HTR-8/SVneo (cell line): ENCODE data around the gene MYG1.
A peak's percentile ranks its signal among the peaks of the same experiment; 100 is the strongest.

Experiments
- DNase-seq: peaks from one replicate; pipeline ENCODE4 v3.0.0; 2011; ENCODE audit warnings: low spot score, mixed read lengths; ENCODE audit not compliant: insufficient read length
- FAIRE-seq: peaks from 2 replicates; lab custom pipeline; 2011; peaks lifted over from hg19 to GRCh38; lab: Jason Lieb, UNC

MYG1 gene

DNA sequence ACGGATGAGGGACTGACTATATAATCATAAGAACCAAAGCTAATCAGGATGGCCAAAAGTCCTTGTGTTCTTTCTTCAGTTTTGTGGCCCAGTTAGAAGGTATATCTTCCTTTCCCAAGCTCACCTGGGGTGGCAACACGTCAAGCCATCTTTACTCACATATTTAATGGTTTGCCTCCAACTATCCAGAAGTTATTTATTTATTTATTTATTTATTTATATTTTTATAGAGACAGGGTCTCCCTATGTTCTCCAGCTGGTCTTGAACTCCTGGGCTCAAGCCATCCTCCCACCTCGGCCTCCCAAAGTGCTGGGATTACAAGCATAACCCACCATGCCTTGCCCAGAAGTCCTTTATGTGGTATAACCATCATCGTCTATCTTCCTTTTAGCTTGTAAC lies 48.4 kb downstream of the MYG1 start:
- DNase-seq (no peak), FAIRE-seq (no peak)

DNA sequence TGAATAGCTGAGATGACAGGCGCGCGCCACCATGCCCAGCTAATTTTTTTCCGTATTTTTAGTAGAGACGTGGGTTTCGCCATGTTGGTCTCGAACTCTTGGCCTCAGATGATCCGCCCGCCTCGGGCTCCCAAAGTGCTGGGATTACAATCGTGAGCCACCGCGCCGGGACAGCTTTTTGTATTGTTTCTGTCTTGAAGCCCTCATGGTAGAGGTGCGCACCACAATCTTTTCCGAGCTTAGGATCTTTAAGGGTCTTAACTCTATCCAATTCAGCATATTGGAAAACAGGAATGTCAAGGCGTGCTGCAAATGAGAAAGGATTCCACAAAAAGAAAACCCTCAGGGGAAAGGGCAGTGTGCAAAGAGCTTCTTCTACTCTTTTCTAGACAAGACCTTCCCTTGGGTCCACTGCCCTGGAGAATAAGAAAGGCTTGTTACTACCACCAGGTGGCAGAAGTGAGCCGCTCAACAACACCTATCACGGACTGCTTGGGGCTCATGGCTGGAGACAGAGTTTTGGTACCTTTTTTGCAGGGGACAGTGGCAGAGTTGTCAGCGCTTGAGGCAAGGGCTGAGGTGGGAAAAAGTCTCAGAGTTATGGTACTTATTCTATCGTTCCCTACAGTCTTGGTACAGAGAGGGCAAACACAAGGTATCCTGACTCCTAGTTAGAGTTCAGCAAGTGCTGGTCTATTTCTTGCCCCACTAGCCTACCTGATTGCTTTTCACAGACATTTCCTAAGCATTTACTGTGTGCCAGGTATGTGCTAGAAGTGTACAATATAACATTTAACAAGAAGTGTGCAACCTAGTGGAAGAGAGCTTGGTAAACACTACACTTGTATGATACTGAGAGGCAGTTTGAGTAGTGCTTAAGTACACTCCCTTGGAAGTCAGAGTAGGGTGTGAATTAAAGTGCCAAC lies 53.1 kb downstream of the MYG1 start:
- FAIRE-seq (no peak), DNase-seq (peak; percentile 76)

GRCh38 chr12:53353257-53353655 lies 53.8 kb downstream of the MYG1 start:
- DNase-seq, result no peak

GRCh38 chr12:53355121-53355520 lies 55.6 kb downstream of the MYG1 start:
- no peak for DNase-seq
- FAIRE-seq, result no peak

More at GRCh38 chr12:53353257-53353655, 53.8 kb downstream of the MYG1 start:
- FAIRE-seq, result no peak
